H1 (cell line): ENCODE data around the gene RAB43.

Experiments used
- EP300 ChIP-seq, 2 experiments: IDR thresholded peaks; 1 replicate in 1 of 2; 2 replicates in 1 of 2; pipeline ENCODE4 v1.6.1; 2011 to 2012; ENCODE audit warnings: low read depth in 2 of 2, low read length in 2 of 2, mild to moderate bottlenecking in 2 of 2, borderline replicate concordance in 1 of 2, inconsistent platforms in 1 of 2, moderate library complexity in 1 of 2
- EZH2 ChIP-seq: fragments of 200-600 bp; sonication (generic); IDR thresholded peaks from 2 replicates; pipeline ENCODE4 v1.7.1; 2012; ENCODE audit warnings: low read depth, mild to moderate bottlenecking, moderate library complexity, low read length, inconsistent platforms; ENCODE audit not compliant: severe bottlenecking
- POLR2A ChIP-seq, 2 experiments: IDR thresholded peaks; 1 replicate in 1 of 2; 2 replicates in 1 of 2; pipeline ENCODE4 v1.6.1; 2011; ENCODE audit warnings: low read depth in 2 of 2, low read length in 2 of 2, mild to moderate bottlenecking in 2 of 2; ENCODE audit errors: control extremely low read depth in 1 of 2
- RAD21 ChIP-seq, 2 experiments: IDR thresholded peaks in 1 of 2; conservative IDR thresholded peaks in 1 of 2; 2 replicates each; pipeline ENCODE4 v1.6.1; 2011; ENCODE audit warnings: low read depth in 2 of 2, low read length in 2 of 2, improper control_type of control experiment in 1 of 2, inconsistent platforms in 1 of 2, mild to moderate bottlenecking in 1 of 2, moderate library complexity in 1 of 2
- SP1 ChIP-seq: IDR thresholded peaks from 2 replicates; pipeline ENCODE4 v1.6.1; 2011; ENCODE audit warnings: low read depth, low read length
- TAF1 ChIP-seq: IDR thresholded peaks from 2 replicates; pipeline ENCODE4 v1.6.1; 2011; ENCODE audit warnings: mild to moderate bottlenecking, low read depth, low read length
- TF ChIP-seq, protein P1 (sequence below), 3 experiments: IDR thresholded peaks; 1 replicate in 2 of 3; 2 replicates in 1 of 3; pipeline versions ENCODE4 v1.5.1 to v1.6.1; 2011; ENCODE audit warnings: low read length in 3 of 3, mild to moderate bottlenecking in 3 of 3, inconsistent platforms in 2 of 3, low read depth in 1 of 3, moderate library complexity in 1 of 3; ENCODE audit not compliant: insufficient read depth in 1 of 3; ENCODE audit errors: control extremely low read depth in 1 of 3

DNA sequence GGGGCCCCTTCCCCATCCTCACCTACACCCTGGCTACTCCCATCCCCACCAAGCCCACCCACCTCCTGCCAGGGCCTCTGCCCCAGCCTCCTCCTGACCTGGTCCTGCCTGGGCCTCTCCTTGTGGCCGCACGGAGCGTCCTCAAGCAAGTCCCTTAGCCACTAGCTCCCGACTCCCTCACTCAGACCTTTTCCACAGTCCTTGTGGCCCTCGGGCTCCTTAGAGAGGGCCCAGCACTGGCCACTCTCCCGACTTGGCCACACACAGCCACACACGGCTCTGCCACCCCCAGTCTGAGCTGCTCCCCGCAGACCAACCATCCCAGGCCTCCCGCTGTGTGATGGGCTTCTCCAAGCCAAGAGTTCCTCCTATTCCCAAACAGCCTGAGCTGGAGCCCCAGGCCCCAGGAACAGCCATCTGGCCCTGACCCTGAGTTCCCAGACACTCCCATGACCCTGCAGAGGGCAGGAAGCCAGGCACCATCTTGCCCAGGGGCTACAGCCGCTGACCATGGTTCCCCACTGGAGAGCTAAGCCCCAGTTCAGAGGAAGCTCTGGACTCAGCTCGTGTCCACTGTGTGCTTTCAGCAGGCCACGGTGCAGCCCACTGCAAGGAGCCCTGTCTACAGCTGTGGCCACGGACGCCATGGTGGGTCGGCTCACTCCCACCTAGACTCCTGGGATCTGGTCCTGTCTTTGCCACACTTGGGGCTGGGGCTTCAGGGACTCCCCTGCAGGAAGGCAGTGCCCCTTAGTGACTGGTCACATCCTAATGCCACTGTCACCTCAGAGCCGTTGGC lies 7.0 kb upstream of the RAB43 start:
- TF ChIP-seq TAF1 (no peak), EZH2 (no peak), EP300 (IDR thresholded peaks at IDR 0.05; ENCODE audit: borderline replicate concordance in 1 of 2, low read depth in 2 of 2, low read length in 2 of 2) (no peak), SP1 (no peak), RAD21 (IDR thresholded peaks at IDR 0.05 in 1 of 2, conservative IDR thresholded peaks at IDR 0.05 in 1 of 2; ENCODE audit: low read depth in 2 of 2, low read length in 2 of 2) (no peak), POLR2A (IDR thresholded peaks at IDR 0.05; ENCODE audit: control extremely low read depth in 1 of 2, low read depth in 2 of 2, low read length in 2 of 2) (no peak)
- TF ChIP-seq, protein P1, sequence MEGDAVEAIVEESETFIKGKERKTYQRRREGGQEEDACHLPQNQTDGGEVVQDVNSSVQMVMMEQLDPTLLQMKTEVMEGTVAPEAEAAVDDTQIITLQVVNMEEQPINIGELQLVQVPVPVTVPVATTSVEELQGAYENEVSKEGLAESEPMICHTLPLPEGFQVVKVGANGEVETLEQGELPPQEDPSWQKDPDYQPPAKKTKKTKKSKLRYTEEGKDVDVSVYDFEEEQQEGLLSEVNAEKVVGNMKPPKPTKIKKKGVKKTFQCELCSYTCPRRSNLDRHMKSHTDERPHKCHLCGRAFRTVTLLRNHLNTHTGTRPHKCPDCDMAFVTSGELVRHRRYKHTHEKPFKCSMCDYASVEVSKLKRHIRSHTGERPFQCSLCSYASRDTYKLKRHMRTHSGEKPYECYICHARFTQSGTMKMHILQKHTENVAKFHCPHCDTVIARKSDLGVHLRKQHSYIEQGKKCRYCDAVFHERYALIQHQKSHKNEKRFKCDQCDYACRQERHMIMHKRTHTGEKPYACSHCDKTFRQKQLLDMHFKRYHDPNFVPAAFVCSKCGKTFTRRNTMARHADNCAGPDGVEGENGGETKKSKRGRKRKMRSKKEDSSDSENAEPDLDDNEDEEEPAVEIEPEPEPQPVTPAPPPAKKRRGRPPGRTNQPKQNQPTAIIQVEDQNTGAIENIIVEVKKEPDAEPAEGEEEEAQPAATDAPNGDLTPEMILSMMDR (IDR thresholded peaks at IDR 0.05; ENCODE audit: control extremely low read depth in 1 of 3, insufficient read depth in 1 of 3, low read depth in 1 of 3, low read length in 3 of 3): no peak
